ENCODE results near the gene KCTD6.

DNA sequence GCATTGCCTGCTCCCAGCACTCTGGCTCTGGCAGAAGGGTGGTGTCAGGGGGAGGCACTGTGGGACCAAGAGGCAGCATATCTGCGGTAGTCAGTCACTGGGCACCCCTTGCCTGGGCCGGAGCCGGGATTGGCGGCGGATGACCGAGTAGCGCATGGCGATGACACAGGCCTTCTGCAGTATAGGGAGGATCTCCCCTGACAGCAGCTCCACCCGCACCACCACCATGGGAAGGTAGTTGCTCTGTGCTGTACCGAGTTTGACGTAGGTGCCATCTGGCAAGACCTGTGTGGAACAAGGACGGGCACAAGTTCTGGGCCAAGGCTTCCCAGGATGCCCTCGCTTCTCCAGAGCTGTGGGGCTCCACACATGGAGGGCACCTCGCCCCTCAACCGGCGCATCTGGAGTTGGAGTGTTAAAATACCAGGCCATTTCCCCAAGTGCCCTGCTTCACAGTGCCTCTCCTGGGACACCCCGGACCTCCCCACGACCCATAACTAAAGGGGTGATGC is 38.5 kb downstream of the KCTD6 start:
- TF ChIP-seq ZNF8 (CRISPR knock-in tag; IDR thresholded peaks at IDR 0.05): no peak
- no peak for TF ChIP-seq GLIS3 (CRISPR knock-in tag; IDR thresholded peaks at IDR 0.05)
- TF ChIP-seq SNAI2 (CRISPR knock-in tag; IDR thresholded peaks at IDR 0.05): no peak
- TF ChIP-seq, protein P1, sequence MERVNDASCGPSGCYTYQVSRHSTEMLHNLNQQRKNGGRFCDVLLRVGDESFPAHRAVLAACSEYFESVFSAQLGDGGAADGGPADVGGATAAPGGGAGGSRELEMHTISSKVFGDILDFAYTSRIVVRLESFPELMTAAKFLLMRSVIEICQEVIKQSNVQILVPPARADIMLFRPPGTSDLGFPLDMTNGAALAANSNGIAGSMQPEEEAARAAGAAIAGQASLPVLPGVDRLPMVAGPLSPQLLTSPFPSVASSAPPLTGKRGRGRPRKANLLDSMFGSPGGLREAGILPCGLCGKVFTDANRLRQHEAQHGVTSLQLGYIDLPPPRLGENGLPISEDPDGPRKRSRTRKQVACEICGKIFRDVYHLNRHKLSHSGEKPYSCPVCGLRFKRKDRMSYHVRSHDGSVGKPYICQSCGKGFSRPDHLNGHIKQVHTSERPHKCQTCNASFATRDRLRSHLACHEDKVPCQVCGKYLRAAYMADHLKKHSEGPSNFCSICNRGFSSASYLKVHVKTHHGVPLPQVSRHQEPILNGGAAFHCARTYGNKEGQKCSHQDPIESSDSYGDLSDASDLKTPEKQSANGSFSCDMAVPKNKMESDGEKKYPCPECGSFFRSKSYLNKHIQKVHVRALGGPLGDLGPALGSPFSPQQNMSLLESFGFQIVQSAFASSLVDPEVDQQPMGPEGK (CRISPR knock-in tag; IDR thresholded peaks at IDR 0.05; ENCODE audit: borderline replicate concordance): no peak
- no peak for TF ChIP-seq ZFP30 (CRISPR knock-in tag; IDR thresholded peaks at IDR 0.05)
- TF ChIP-seq, protein P2, sequence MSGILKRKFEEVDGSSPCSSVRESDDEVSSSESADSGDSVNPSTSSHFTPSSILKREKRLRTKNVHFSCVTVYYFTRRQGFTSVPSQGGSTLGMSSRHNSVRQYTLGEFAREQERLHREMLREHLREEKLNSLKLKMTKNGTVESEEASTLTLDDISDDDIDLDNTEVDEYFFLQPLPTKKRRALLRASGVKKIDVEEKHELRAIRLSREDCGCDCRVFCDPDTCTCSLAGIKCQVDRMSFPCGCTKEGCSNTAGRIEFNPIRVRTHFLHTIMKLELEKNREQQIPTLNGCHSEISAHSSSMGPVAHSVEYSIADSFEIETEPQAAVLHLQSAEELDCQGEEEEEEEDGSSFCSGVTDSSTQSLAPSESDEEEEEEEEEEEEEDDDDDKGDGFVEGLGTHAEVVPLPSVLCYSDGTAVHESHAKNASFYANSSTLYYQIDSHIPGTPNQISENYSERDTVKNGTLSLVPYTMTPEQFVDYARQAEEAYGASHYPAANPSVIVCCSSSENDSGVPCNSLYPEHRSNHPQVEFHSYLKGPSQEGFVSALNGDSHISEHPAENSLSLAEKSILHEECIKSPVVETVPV (CRISPR knock-in tag; IDR thresholded peaks at IDR 0.05): no peak
- no peak for TF ChIP-seq ZNF70 (CRISPR knock-in tag; IDR thresholded peaks at IDR 0.05)
- TF ChIP-seq, protein P3, sequence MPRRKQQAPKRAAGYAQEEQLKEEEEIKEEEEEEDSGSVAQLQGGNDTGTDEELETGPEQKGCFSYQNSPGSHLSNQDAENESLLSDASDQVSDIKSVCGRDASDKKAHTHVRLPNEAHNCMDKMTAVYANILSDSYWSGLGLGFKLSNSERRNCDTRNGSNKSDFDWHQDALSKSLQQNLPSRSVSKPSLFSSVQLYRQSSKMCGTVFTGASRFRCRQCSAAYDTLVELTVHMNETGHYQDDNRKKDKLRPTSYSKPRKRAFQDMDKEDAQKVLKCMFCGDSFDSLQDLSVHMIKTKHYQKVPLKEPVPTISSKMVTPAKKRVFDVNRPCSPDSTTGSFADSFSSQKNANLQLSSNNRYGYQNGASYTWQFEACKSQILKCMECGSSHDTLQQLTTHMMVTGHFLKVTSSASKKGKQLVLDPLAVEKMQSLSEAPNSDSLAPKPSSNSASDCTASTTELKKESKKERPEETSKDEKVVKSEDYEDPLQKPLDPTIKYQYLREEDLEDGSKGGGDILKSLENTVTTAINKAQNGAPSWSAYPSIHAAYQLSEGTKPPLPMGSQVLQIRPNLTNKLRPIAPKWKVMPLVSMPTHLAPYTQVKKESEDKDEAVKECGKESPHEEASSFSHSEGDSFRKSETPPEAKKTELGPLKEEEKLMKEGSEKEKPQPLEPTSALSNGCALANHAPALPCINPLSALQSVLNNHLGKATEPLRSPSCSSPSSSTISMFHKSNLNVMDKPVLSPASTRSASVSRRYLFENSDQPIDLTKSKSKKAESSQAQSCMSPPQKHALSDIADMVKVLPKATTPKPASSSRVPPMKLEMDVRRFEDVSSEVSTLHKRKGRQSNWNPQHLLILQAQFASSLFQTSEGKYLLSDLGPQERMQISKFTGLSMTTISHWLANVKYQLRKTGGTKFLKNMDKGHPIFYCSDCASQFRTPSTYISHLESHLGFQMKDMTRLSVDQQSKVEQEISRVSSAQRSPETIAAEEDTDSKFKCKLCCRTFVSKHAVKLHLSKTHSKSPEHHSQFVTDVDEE (CRISPR knock-in tag; IDR thresholded peaks at IDR 0.05): no peak
- no peak for TF ChIP-seq PPARA (CRISPR knock-in tag; IDR thresholded peaks at IDR 0.05; ENCODE audit: borderline replicate concordance)
- TF ChIP-seq ISL1 (CRISPR knock-in tag; IDR thresholded peaks at IDR 0.05): no peak
- no peak for TF ChIP-seq CSDC2 (CRISPR knock-in tag; IDR thresholded peaks at IDR 0.05)
- no peak for TF ChIP-seq TCF4 (CRISPR knock-in tag; IDR thresholded peaks at IDR 0.05; ENCODE audit: borderline replicate concordance)
